DND-41 (cell line): ENCODE data around the gene CACNA1I.

Experiments
- EZH2 ChIP-seq: IDR thresholded peaks from 3 replicates; pipeline ENCODE4 v1.6.1; 2012; ENCODE audit warnings: borderline replicate concordance, low read depth, mild to moderate bottlenecking, moderate library complexity, low read length, inconsistent platforms; ENCODE audit not compliant: severe bottlenecking
- TF ChIP-seq, protein P1 (sequence below): IDR thresholded peaks from 2 replicates; pipeline ENCODE4 v1.5.1; 2012; ENCODE audit warnings: borderline replicate concordance, low read length, moderate library complexity, mild to moderate bottlenecking; ENCODE audit not compliant: poor library complexity, severe bottlenecking; ENCODE audit errors: extremely low read depth

DNA sequence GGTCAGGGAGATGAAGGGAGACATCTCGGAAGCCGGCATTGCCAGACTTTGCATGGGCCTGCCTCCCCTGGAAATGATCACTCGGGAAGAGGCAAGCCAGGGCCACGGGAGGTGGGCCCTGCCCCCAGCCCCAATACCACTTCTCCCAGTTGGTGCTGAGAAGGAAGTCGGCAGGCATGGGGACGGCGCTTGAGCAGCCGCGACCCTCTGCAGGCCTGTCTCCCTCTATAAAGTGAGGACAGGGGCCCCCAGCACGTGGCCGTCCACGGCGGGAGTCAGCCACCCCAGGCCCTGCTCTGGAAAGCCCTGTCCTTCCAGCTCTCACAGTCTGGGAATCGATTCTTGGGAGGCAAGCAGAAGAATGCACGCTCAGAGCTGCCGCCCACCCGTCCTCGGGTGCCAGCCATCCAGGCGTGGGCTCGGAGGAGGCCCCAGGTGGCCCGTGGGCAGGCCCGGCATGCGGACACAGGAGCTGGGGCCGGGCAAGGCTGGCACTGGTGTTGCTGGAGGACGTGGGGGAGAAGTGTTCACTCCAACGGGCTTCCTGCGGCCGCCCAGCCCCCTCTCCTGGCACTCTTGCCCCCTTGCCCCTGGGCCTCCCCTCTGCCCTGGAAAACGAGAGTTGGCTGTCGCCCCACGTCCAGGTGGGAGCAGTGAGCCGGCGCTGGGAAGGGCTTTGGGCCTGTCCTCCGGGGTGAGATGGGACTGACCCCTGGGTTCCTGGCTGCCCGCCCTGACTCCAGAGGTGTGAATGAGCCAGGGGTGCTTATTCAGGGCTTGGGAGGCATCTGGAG is 77.5 kb downstream of the CACNA1I start:
- TF ChIP-seq, protein P1, sequence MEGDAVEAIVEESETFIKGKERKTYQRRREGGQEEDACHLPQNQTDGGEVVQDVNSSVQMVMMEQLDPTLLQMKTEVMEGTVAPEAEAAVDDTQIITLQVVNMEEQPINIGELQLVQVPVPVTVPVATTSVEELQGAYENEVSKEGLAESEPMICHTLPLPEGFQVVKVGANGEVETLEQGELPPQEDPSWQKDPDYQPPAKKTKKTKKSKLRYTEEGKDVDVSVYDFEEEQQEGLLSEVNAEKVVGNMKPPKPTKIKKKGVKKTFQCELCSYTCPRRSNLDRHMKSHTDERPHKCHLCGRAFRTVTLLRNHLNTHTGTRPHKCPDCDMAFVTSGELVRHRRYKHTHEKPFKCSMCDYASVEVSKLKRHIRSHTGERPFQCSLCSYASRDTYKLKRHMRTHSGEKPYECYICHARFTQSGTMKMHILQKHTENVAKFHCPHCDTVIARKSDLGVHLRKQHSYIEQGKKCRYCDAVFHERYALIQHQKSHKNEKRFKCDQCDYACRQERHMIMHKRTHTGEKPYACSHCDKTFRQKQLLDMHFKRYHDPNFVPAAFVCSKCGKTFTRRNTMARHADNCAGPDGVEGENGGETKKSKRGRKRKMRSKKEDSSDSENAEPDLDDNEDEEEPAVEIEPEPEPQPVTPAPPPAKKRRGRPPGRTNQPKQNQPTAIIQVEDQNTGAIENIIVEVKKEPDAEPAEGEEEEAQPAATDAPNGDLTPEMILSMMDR = no peak
- TF ChIP-seq EZH2 = no peak
